K562 (cell line): ENCODE measurements around the gene FBXO28. TPM values are rescaled to one million over a fixed set of nuclear protein-coding genes. Genes with fewer than 3 reads are reported as not detected.

Experiments
- L3MBTL2 ChIP-seq: fragments of 450-650 bp; IDR thresholded peaks from 2 replicates; pipeline ENCODE4 v1.6.1; 2016; ENCODE audit warnings: mild to moderate bottlenecking, moderate library complexity
- MCM7 ChIP-seq, 2 experiments: fragments of 450-650 bp; IDR thresholded peaks; 2 replicates each; pipeline ENCODE4 v1.6.1; 2016 to 2018
- PPARD ChIP-seq: fragments of 250-450 bp; sonication (Bioruptor Pico); IDR thresholded peaks from 2 replicates; pipeline ENCODE4 v1.8.0; 2022; ENCODE audit warnings: inconsistent platforms, mild to moderate bottlenecking, moderate library complexity
- RAD21 ChIP-seq, 2 experiments: fragments of 250-450 bp in 1 of 2; fragments of 450-650 bp in 1 of 2; sonication (Bioruptor Pico) in 1 of 2; formaldehyde crosslinking in 1 of 2; IDR thresholded peaks in 1 of 2; conservative IDR thresholded peaks in 1 of 2; 2 replicates each; pipeline versions ENCODE4 v1.4.0 to v1.8.0; 2020 to 2022; ENCODE audit warnings: mild to moderate bottlenecking in 2 of 2, moderate library complexity in 1 of 2
- ZNF124 ChIP-seq: sonication (generic); formaldehyde crosslinking; IDR thresholded peaks from 2 replicates; pipeline ENCODE4 v1.8.1; 2022; ENCODE audit warnings: missing genetic modification reagents
- ZNF764 ChIP-seq: fragments of 250-450 bp; sonication (Bioruptor Pico); IDR thresholded peaks from 2 replicates; pipeline ENCODE4 v1.4.0; 2020; ENCODE audit warnings: low read depth, mild to moderate bottlenecking, moderate library complexity
- polyA plus RNA-seq, 8 experiments: library from polyadenylated mRNA; depleted of rRNA in 4 of 8; stranded (reverse) in 5 of 8; unstranded in 3 of 8; fragments of >200 nt; fragmentation: Nextera tagmentation in 2 of 8; fragmentation: Illumina TruSeq in 1 of 8; extraction: Ambion mirVana in 2 of 8; extraction: Trizol in 1 of 8; gene quantifications; 2 replicates each; pipeline versions ENCODE4 v1.2.1 to v1.2.3, GENCODE V29; 2011 to 2014; ENCODE audit warnings: inconsistent platforms in 1 of 8, missing spikeins in 1 of 8
- total RNA-seq, 7 experiments: library from RNA; depleted of rRNA in 6 of 7; stranded (reverse); fragments of >200 nt in 6 of 7; fragmentation: Illumina TruSeq in 2 of 7; extraction: Trizol in 2 of 7; gene quantifications; 2 replicates each; pipeline versions ENCODE4 v1.2.1 to v1.2.3, GENCODE V29; 2011 to 2021; ENCODE audit warnings: low replicate concordance in 1 of 7
- TF ChIP-seq, protein P1 (sequence below), 2 experiments: fragments of 450-650 bp in 1 of 2; sonication (generic) in 1 of 2; formaldehyde crosslinking in 1 of 2; IDR thresholded peaks; 2 replicates each; pipeline versions ENCODE4 v1.7.1 to v1.9.0; 2016 to 2022; ENCODE audit warnings: inconsistent platforms in 1 of 2, mild to moderate bottlenecking in 1 of 2, missing genetic modification reagents in 1 of 2
- TF ChIP-seq, protein P2 (sequence below), 2 experiments: fragments of 450-650 bp in 1 of 2; IDR thresholded peaks; 2 replicates each; pipeline ENCODE4 v1.6.1; 2011 to 2017; ENCODE audit warnings: low read depth in 2 of 2, antibody characterized with exemption in 1 of 2, borderline replicate concordance in 1 of 2, low read length in 1 of 2, mild to moderate bottlenecking in 1 of 2, mixed read lengths in 1 of 2; ENCODE audit not compliant: control insufficient read depth in 1 of 2
- TF ChIP-seq, protein P3 (sequence below): sonication (generic); formaldehyde crosslinking; IDR thresholded peaks from 2 replicates; pipeline ENCODE4 v1.8.0; 2022; ENCODE audit warnings: missing genetic modification reagents, mild to moderate bottlenecking, moderate library complexity, borderline replicate concordance
- TF ChIP-seq, protein P4 (sequence below): fragments of 450-650 bp; IDR thresholded peaks from 2 replicates; pipeline ENCODE4 v1.6.1; 2016; ENCODE audit warnings: borderline replicate concordance

Gene FBXO28
- total and polyA plus RNA-seq, 9 of the 15 experiments (the other 6 are each of a cell fraction or from before 2014, with no cell fraction given) = 4.1 to 34.8 (median 25.3) TPM

DNA sequence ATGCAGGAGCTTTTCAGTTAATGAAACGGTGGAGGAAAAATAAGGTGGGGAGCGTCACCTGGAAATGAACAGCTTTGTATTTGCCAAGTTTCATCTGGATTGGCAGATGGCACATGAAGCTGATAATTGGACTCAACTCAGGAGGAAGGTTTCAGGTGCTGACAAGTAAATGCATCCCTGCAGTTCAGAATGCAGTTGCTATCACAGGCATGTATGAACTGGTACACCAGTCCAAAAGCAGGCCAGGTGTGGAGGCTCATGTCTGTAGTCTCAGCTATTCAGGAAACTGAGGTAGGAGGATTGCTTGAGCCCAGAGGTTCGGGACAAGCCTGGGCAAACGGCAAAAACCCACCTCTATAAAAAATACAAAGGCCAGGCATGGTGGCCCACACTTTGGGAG, 84.7 kb downstream of the FBXO28 start (continued):
- TF ChIP-seq, protein P1, sequence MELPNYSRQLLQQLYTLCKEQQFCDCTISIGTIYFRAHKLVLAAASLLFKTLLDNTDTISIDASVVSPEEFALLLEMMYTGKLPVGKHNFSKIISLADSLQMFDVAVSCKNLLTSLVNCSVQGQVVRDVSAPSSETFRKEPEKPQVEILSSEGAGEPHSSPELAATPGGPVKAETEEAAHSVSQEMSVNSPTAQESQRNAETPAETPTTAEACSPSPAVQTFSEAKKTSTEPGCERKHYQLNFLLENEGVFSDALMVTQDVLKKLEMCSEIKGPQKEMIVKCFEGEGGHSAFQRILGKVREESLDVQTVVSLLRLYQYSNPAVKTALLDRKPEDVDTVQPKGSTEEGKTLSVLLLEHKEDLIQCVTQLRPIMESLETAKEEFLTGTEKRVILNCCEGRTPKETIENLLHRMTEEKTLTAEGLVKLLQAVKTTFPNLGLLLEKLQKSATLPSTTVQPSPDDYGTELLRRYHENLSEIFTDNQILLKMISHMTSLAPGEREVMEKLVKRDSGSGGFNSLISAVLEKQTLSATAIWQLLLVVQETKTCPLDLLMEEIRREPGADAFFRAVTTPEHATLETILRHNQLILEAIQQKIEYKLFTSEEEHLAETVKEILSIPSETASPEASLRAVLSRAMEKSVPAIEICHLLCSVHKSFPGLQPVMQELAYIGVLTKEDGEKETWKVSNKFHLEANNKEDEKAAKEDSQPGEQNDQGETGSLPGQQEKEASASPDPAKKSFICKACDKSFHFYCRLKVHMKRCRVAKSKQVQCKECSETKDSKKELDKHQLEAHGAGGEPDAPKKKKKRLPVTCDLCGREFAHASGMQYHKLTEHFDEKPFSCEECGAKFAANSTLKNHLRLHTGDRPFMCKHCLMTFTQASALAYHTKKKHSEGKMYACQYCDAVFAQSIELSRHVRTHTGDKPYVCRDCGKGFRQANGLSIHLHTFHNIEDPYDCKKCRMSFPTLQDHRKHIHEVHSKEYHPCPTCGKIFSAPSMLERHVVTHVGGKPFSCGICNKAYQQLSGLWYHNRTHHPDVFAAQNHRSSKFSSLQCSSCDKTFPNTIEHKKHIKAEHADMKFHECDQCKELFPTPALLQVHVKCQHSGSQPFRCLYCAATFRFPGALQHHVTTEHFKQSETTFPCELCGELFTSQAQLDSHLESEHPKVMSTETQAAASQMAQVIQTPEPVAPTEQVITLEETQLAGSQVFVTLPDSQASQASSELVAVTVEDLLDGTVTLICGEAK (IDR thresholded peaks at IDR 0.05) = no peak
- TF ChIP-seq, protein P1 (CRISPR knock-in tag; IDR thresholded peaks at IDR 0.05) = no peak
- TF ChIP-seq MCM7 (IDR thresholded peaks at IDR 0.05) (no peak), RAD21 (CRISPR knock-in tag; conservative IDR thresholded peaks at IDR 0.05 in 1 of 2, IDR thresholded peaks at IDR 0.05 in 1 of 2) (no peak), ZNF124 (CRISPR knock-in tag) (no peak), L3MBTL2 (no peak), ZNF764 (CRISPR knock-in tag) (no peak), PPARD (no peak)
- TF ChIP-seq, protein P2, sequence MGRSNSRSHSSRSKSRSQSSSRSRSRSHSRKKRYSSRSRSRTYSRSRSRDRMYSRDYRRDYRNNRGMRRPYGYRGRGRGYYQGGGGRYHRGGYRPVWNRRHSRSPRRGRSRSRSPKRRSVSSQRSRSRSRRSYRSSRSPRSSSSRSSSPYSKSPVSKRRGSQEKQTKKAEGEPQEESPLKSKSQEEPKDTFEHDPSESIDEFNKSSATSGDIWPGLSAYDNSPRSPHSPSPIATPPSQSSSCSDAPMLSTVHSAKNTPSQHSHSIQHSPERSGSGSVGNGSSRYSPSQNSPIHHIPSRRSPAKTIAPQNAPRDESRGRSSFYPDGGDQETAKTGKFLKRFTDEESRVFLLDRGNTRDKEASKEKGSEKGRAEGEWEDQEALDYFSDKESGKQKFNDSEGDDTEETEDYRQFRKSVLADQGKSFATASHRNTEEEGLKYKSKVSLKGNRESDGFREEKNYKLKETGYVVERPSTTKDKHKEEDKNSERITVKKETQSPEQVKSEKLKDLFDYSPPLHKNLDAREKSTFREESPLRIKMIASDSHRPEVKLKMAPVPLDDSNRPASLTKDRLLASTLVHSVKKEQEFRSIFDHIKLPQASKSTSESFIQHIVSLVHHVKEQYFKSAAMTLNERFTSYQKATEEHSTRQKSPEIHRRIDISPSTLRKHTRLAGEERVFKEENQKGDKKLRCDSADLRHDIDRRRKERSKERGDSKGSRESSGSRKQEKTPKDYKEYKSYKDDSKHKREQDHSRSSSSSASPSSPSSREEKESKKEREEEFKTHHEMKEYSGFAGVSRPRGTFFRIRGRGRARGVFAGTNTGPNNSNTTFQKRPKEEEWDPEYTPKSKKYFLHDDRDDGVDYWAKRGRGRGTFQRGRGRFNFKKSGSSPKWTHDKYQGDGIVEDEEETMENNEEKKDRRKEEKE (IDR thresholded peaks at IDR 0.05; ENCODE audit: borderline replicate concordance in 1 of 2, control insufficient read depth in 1 of 2, low read depth in 2 of 2, low read length in 1 of 2) = no peak
- TF ChIP-seq, protein P3, sequence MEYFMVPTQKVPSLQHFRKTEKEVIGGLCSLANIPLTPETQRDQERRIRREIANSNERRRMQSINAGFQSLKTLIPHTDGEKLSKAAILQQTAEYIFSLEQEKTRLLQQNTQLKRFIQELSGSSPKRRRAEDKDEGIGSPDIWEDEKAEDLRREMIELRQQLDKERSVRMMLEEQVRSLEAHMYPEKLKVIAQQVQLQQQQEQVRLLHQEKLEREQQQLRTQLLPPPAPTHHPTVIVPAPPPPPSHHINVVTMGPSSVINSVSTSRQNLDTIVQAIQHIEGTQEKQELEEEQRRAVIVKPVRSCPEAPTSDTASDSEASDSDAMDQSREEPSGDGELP (CRISPR knock-in tag) = no peak
- TF ChIP-seq, protein P4, sequence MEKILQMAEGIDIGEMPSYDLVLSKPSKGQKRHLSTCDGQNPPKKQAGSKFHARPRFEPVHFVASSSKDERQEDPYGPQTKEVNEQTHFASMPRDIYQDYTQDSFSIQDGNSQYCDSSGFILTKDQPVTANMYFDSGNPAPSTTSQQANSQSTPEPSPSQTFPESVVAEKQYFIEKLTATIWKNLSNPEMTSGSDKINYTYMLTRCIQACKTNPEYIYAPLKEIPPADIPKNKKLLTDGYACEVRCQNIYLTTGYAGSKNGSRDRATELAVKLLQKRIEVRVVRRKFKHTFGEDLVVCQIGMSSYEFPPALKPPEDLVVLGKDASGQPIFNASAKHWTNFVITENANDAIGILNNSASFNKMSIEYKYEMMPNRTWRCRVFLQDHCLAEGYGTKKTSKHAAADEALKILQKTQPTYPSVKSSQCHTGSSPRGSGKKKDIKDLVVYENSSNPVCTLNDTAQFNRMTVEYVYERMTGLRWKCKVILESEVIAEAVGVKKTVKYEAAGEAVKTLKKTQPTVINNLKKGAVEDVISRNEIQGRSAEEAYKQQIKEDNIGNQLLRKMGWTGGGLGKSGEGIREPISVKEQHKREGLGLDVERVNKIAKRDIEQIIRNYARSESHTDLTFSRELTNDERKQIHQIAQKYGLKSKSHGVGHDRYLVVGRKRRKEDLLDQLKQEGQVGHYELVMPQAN = no peak
